ENCODE data around the gene FAM72D.
"Not testable (repeated sequence)": the region's sequence is repeated elsewhere in the genome, so short reads cannot be mapped to it uniquely, and the experiment has no call there.

- TF ChIP-seq, protein P1, sequence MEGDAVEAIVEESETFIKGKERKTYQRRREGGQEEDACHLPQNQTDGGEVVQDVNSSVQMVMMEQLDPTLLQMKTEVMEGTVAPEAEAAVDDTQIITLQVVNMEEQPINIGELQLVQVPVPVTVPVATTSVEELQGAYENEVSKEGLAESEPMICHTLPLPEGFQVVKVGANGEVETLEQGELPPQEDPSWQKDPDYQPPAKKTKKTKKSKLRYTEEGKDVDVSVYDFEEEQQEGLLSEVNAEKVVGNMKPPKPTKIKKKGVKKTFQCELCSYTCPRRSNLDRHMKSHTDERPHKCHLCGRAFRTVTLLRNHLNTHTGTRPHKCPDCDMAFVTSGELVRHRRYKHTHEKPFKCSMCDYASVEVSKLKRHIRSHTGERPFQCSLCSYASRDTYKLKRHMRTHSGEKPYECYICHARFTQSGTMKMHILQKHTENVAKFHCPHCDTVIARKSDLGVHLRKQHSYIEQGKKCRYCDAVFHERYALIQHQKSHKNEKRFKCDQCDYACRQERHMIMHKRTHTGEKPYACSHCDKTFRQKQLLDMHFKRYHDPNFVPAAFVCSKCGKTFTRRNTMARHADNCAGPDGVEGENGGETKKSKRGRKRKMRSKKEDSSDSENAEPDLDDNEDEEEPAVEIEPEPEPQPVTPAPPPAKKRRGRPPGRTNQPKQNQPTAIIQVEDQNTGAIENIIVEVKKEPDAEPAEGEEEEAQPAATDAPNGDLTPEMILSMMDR (IDR thresholded peaks at IDR 0.05), result not testable (repeated sequence)
- TF ChIP-seq POLR2A (IDR thresholded peaks at IDR 0.05), result not testable (repeated sequence)
These were observed 18.9 kb upstream of the FAM72D start for GRCh38 chr1:145076877-145077276.

Data from right lobe of liver (tissue), 4 donors.